GM06990 (cell line): ENCODE measurements around the gene NFATC2.

Experiments
- DNase-seq: peaks from one replicate; pipeline ENCODE4 v3.0.0-alpha.2; 2011; ENCODE audit not compliant: insufficient read length; ENCODE audit errors: extremely low read depth
- H3K27me3 ChIP-seq: replicated peaks from 2 replicates; pipeline ENCODE4 v1.6.0; 2011; ENCODE audit warnings: low read length; ENCODE audit not compliant: control insufficient read depth, insufficient read depth
- H3K36me3 ChIP-seq: 2 replicates; pipeline ENCODE4 v1.5.1; 2011; ENCODE audit warnings: low read length; ENCODE audit not compliant: control insufficient read depth, insufficient read depth
- H3K4me3 ChIP-seq: replicated peaks from 2 replicates; pipeline ENCODE4 v1.5.1; 2011; ENCODE audit warnings: low read depth, mild to moderate bottlenecking, control low read depth, low read length
- TF ChIP-seq, protein P1 (sequence below): IDR thresholded peaks from 2 replicates; pipeline ENCODE4 v1.5.1; 2011; ENCODE audit warnings: low read length, control low read depth, mild to moderate bottlenecking, inconsistent platforms; ENCODE audit not compliant: insufficient read depth, poor library complexity, severe bottlenecking

NFATC2 gene

DNA sequence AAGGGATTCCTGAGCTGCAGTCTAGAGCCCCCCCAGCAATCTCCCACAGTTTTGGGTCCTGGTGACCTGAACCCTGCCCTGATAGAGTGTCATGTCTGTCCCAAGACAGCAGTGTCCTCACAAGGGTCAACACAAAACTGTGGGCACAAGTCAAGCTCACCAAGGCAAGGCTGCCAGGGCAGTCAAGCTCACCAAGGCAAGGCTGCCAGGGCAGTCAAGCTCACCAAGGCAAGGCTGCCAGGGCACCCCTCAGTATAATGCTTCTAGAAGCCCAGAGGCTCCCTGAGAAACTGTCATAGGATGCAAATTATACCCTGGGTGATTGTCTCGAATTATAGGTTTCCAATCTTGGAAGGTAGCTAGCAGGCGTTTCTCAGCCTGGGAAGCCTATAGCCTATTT is 108.5 kb downstream of the NFATC2 start:
- no peak for DNase-seq
- H3K27me3 ChIP-seq = no peaks in the 10 kb centered on the region
- H3K36me3 ChIP-seq = peaks cover 27% of the 10 kb centered on the region
- TF ChIP-seq, protein P1, sequence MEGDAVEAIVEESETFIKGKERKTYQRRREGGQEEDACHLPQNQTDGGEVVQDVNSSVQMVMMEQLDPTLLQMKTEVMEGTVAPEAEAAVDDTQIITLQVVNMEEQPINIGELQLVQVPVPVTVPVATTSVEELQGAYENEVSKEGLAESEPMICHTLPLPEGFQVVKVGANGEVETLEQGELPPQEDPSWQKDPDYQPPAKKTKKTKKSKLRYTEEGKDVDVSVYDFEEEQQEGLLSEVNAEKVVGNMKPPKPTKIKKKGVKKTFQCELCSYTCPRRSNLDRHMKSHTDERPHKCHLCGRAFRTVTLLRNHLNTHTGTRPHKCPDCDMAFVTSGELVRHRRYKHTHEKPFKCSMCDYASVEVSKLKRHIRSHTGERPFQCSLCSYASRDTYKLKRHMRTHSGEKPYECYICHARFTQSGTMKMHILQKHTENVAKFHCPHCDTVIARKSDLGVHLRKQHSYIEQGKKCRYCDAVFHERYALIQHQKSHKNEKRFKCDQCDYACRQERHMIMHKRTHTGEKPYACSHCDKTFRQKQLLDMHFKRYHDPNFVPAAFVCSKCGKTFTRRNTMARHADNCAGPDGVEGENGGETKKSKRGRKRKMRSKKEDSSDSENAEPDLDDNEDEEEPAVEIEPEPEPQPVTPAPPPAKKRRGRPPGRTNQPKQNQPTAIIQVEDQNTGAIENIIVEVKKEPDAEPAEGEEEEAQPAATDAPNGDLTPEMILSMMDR = no peak
- H3K4me3 ChIP-seq = no peak overlapping the region

DNA sequence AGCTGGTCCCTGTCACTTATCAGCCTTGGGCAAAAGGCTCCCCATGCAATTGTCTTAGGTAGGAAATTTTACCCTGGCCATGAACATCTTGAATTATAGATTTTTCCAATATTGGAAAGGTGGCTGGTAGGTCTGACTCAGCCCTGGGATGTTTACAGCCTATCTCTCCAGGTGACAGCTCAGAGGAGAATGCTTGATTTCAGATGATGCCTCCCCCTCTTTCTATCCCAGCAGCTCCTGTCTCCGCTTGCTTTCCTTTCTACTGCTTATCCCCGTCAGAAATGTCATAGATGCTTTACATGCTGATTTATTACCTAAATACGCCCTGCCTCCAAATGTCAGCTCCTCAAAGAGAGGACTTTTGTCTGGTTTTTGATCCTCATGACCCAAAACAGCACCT is 109.6 kb downstream of the NFATC2 start:
- TF ChIP-seq, protein P1 = no peak
- H3K4me3 ChIP-seq = no peak overlapping the region
- no peaks in the 10 kb centered on the region for H3K27me3 ChIP-seq
- H3K36me3 ChIP-seq = peaks cover 27% of the 10 kb centered on the region
- no peak for DNase-seq

DNA sequence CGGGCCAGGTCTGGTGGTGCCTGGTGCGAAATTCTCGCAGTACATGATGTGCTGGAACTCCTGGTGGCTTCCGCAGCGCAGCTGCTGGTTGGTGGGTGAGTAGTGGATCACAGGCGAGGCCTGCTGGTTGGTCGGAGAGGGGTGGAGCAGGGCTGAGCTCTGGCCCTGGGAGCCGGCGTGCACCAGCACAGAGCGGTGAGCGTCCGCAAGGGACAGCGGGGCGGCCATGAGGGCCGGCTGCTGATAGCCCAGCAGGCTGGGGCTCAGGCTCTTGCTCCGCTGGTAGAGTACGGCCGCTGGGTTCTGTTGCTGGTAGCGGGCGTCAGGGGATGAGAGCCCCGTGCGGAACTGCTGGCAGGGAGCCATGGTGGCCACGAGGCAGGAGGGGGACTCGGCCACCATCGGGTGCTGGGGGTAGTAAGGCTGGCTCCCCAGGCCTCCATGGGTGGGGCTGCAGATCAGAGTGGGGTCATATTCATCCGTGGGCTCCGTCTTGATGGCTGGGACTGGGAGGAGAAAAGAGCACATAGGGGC is 110.2 kb downstream of the NFATC2 start:
- Histone ChIP-seq H3K4me3 (no peak overlapping the region), H3K36me3 (peaks cover 27% of the 10 kb centered on the region), H3K27me3 (no peaks in the 10 kb centered on the region)
- DNase-seq = no peak
- TF ChIP-seq, protein P1 = no peak

DNA sequence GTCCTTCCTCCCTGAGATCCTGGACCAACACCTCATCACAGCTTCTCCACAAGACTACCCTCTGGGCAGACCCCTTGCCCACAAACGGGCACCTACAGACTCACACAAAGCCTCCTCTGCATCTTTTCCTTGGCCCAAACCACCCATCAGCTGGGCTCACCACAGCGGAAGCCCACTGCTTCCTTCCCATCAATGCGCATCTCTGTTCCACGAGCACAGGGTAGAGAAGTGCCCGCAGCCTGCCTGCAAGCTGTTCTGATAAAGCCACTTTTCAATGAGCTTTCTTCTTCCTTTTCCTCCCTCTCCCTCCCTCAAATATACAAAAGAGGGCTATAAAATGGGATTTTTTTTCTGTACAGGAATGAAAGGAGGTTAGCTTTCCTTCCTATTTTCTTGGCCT is 111.2 kb downstream of the NFATC2 start:
- TF ChIP-seq, protein P1 = no peak
- Histone ChIP-seq H3K27me3 (no peaks in the 10 kb centered on the region), H3K36me3 (peaks cover 27% of the 10 kb centered on the region), H3K4me3 (no peak overlapping the region)
- no peak for DNase-seq

DNA sequence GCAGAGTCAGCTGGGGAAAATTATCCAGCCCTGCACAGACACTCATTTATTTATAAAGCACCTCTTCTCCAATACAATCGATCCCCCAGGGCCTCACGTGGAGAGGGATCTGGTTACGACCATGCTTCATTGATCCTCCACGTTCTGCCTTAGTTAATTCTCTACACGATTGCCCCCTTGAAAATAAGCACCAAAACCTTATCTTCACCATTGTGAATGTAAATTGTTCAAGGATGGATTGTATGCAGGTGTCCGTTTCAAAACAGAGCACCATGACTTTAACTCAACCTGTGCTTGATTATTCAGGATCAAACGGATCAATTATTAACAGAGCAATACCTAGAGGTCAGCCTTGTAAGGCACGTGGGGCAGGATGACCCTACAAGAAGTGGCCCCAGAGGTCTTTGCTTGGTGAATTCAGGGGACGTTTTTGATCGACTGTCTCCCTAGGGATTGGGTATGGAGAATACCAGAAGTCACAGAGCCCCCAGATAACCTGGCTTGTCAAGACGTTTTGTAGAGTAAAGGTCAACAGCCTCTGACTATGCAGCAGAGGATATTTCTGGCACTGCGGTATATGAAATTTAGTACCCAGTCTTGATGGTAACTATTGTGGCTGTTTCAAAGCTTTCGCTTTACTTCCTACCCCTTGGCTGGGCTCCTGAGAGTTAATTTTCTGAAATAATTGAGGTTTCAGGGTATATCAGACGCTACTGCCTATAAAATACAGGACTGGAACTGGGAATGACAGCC is 112.1 kb downstream of the NFATC2 start:
- no peaks in the 10 kb centered on the region for H3K27me3 ChIP-seq
- TF ChIP-seq, protein P1 = no peak
- peaks cover 25% of the 10 kb centered on the region for H3K36me3 ChIP-seq
- no peak overlapping the region for H3K4me3 ChIP-seq
- no peak for DNase-seq
